Measurements from ENCODE around the gene ZNF846.

- TF ChIP-seq CTCF (IDR thresholded peaks at IDR 0.05; ENCODE audit: low read length) (no peak), EZH2 (optimal IDR thresholded peaks at IDR 0.05; ENCODE audit: low read depth, low read length) (no peak)
Measured at GRCh38 chr19:9797871-9798270, 29.3 kb upstream of the ZNF846 start.

Data from MM.1S (cell line).